ENCODE data around the gene NRROS. TPM values are rescaled to one million over a fixed set of nuclear protein-coding genes. Genes with fewer than 3 reads are reported as not detected.

NRROS gene
- total RNA-seq, 4 donors from 2014 or later = 1.8 to 3.1 (median 2.4) TPM

GRCh38 chr3:196700801-196701200 lies 61.3 kb downstream of the NRROS start:
- intact Hi-C loops (cut with DNase I; ENCODE audit: low total_unique reads) = no loop called here
- DNase-seq (ENCODE audit: low spot score in 2 of 2) = no peak
- WGBS, 2 donors = 73 to 77% methylated on average over 4 of the region's 4 CpGs
- TF ChIP-seq CTCF (IDR thresholded peaks at IDR 0.05) = no peak
- TF ChIP-seq POLR2A (IDR thresholded peaks at IDR 0.05) = no peak
- no peak overlapping the region for H3K4me3 ChIP-seq (ENCODE audit: low read depth, poor library complexity, severe bottlenecking)

GRCh38 chr3:196706327-196706726 lies 66.8 kb downstream of the NRROS start:
- TF ChIP-seq POLR2A (IDR thresholded peaks at IDR 0.05) (no peak), CTCF (IDR thresholded peaks at IDR 0.05) (no peak)
- WGBS, 2 donors = 45 to 58% methylated on average over 5 of the region's 5 CpGs
- intact Hi-C loops (cut with DNase I; ENCODE audit: low total_unique reads) = no loop called here
- H3K4me3 ChIP-seq (ENCODE audit: low read depth, poor library complexity, severe bottlenecking) = no peak overlapping the region
- DNase-seq (ENCODE audit: low spot score in 2 of 2) = no peak

- TF ChIP-seq POLR2A (IDR thresholded peaks at IDR 0.05) (no peak), CTCF (IDR thresholded peaks at IDR 0.05) (no peak)
- 68 to 70% methylated on average over 4 of the region's 4 CpGs for WGBS, 2 donors
- no peak for DNase-seq (ENCODE audit: low spot score in 2 of 2)
- intact Hi-C loops (cut with DNase I; ENCODE audit: low total_unique reads) = no loop called here
- no peak overlapping the region for H3K4me3 ChIP-seq (ENCODE audit: low read depth, poor library complexity, severe bottlenecking)
These were observed 67.2 kb downstream of the NRROS start for GRCh38 chr3:196706731-196707130.

- no peak for DNase-seq (ENCODE audit: low spot score in 2 of 2)
- H3K4me3 ChIP-seq (ENCODE audit: low read depth, poor library complexity, severe bottlenecking) = no peak overlapping the region
- TF ChIP-seq POLR2A (IDR thresholded peaks at IDR 0.05) (no peak), CTCF (IDR thresholded peaks at IDR 0.05) (no peak)
- 60 to 66% methylated on average over 8 of the region's 8 CpGs for WGBS, 2 donors
- intact Hi-C loops (cut with DNase I; ENCODE audit: low total_unique reads) = no loop called here
These were observed 68.1 kb downstream of the NRROS start for GRCh38 chr3:196707566-196707965.

GRCh38 chr3:196708467-196708866 lies 69.0 kb downstream of the NRROS start:
- TF ChIP-seq CTCF (IDR thresholded peaks at IDR 0.05) (no peak), POLR2A (IDR thresholded peaks at IDR 0.05) (no peak)
- WGBS, 2 donors = 44 to 64% methylated on average over 7 of the region's 7 CpGs
- no peak overlapping the region for H3K4me3 ChIP-seq (ENCODE audit: low read depth, poor library complexity, severe bottlenecking)
- no peak for DNase-seq (ENCODE audit: low spot score in 2 of 2)
- intact Hi-C loops (cut with DNase I; ENCODE audit: low total_unique reads) = no loop called here

Other genes with a start within 250 kb of the NRROS start
- gene UBXN7, start 207.3 kb upstream of the NRROS start, total RNA-seq = 10 to 100 TPM; 20.5 to 30.4 (median 28.0) TPM
- gene RNF168, start 135.9 kb upstream of the NRROS start, total RNA-seq = 10 to 100 TPM; 23.9 to 35.4 (median 27.0) TPM
- gene SMCO1, start 124.3 kb upstream of the NRROS start, total RNA-seq = under 1 TPM in 1 of 4 donors, not detected in 3; 0.25 TPM
- 10 to 100 TPM in 3 of 4 donors, 1 to 10 TPM in 1; 4.5 to 16.6 (median 12.2) TPM for gene WDR53, start 71.1 kb upstream of the NRROS start, total RNA-seq
- 10 to 100 TPM; 16.1 to 33.7 (median 28.0) TPM for gene FBXO45, start 71.0 kb upstream of the NRROS start, total RNA-seq
- gene CEP19, start 72.6 kb downstream of the NRROS start, total RNA-seq = 1 to 10 TPM in 2 of 4 donors, under 1 TPM in 1, not detected in 1; 0.63 to 1.4 (median 1.1) TPM
- gene PIGX, start 72.7 kb downstream of the NRROS start, total RNA-seq = 10 to 100 TPM; 18.4 to 28.5 (median 23.2) TPM
- 10 to 100 TPM; 25.3 to 39.0 (median 32.8) TPM for gene PAK2, start 100.2 kb downstream of the NRROS start, total RNA-seq
- gene SENP5, start 228.2 kb downstream of the NRROS start, total RNA-seq = 10 to 100 TPM; 25.2 to 32.5 (median 28.7) TPM

Measured in lower leg skin (tissue), 4 donors.